NCI-H524 treated with DMSO at 0.1 percent for 48 hours (cell line): Measurements from ENCODE around the gene FAM13A.
"Not testable (repeated sequence)": the region's sequence is repeated elsewhere in the genome, so short reads cannot be mapped to it uniquely, and the experiment has no call there.

Experiments
- DNase-seq: peaks from one replicate; lab custom pipeline; 2025; lab: John Stamatoyannopoulos, UW

The FAM13A gene

GRCh38 chr4:88999392-88999930 is 57.5 kb downstream of the FAM13A start:
- DNase-seq = peak; percentile 29

DNA sequence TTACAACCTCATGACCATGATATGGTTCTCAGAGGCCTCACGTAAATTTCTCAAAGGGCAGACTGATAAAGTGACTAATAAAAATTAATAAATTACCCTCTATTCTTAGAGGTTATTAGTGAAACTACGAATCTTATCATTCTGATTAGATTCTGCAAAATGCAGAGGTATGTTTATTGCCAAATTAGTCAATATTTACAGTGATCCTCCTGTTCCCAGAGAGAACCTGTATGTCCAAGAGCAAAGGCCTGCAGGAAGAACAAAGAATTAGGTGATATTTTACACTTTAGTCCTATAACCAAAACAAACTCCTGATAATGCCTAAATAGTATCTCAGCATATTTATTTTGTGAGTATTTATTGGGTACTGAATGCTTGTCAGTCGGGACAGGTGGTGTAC is 58.1 kb downstream of the FAM13A start:
- DNase-seq = no peak

GRCh38 chr4:88998001-88998400 is 59.0 kb downstream of the FAM13A start:
- no peak for DNase-seq

DNA sequence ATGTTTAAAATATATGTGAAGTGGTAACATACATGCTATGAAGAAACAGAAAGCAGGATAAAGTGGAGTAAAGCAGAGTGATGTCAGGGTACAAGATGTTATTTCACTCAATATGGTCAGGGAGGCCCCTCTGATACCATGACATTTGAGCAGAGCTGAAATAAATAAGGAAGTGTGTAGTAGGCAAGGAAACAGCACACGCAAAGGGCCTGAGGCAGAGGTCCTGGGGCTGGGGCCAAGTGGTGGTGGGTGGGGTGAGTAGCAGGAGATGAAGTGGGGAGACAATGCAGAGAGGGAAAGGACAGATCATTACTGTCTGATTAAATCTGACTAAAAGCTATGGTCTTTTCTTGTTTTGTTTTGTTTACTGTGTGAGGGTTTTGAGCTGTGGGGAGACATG is 61.1 kb downstream of the FAM13A start:
- no peak for DNase-seq

DNA sequence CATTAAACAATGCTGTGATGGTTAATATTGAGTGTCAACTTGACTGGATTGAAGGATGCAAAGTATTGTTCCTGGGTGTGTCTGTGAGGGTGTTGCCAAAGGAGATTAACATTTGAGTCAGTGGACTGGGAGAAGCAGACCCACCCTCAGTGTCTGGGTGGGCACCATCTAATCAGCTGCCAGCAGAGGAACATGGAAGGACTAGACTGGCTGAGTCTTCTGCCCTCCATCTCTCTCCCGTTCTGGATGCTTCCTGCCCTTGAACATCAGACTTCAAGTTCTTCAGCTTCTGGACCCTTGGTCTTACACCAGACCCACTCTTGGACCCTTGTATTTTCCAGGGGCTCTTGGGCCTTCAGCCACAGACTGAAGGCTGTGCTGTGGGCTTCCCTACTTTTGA is 61.7 kb downstream of the FAM13A start:
- not testable (repeated sequence) for DNase-seq

- DNase-seq = no peak
Measured at GRCh38 chr4:88993246-88993645, 63.7 kb downstream of the FAM13A start.

DNA sequence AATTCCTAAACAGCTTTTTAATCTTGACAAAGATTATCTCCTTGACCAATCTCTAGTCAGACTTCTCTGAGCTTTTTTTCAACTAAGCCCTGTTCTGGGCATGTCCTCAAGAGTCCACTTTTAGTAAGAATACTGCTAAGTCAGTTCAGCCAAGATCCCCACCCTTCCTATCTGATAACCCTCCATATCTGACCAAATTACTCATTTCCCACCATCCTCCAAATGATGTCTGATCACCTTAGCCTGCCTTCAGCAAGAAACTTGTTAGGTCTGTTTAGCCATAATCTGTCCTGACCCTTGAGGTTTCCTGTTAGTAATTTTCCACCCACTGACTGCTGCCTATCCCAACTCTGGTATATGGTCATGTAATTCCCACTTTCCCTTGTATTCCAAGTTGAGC is 65.2 kb downstream of the FAM13A start:
- DNase-seq = no peak

DNA sequence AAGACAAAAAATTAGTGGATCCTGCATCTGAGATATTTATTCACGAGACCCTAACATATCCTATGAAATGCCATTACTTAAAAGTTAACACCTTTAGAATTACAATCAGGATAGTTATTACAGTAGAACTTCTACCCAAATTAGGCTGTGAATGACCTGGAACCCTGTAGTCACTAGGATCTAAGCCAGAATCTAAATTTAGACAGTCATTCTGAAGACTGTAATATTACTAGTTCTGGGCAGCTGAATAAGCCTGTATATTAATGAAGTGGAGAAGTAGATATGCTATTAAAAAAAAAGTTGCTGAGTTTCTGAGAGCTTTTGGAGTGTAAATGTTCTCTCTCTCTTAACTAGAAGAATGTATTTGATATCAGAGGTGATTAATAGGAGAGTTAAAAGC is 67.0 kb downstream of the FAM13A start:
- DNase-seq = no peak

DNA sequence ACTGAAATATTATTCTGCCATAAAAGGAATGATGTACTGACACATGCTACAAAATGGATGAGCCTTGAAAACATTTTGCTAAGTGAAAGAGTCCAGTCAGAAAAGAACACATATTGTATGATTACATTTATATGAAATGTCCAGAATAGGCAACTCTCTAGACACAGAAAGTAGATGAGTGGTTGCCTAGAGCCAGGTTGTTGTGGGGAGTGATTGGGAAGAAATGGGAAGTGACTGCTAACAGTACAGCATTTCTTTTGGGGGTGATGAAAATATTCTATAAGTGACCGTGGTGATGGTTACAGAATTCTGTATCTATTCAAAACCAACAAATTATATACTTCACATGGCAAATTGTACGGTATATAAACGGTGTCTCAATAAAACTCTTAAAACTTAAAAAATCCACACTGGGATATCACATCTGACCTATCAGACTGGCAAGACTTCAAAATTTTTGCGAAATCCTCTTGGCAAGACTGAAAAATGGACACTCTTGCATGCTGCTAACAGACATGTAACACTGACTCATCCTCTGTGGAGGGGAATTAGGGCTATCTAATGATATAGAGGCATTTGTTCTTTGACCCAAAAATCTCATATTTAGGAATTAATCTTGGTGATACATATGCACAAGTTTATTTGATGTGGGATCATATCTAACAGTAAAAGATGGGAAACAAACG is 71.8 kb downstream of the FAM13A start:
- DNase-seq = no peak

DNA sequence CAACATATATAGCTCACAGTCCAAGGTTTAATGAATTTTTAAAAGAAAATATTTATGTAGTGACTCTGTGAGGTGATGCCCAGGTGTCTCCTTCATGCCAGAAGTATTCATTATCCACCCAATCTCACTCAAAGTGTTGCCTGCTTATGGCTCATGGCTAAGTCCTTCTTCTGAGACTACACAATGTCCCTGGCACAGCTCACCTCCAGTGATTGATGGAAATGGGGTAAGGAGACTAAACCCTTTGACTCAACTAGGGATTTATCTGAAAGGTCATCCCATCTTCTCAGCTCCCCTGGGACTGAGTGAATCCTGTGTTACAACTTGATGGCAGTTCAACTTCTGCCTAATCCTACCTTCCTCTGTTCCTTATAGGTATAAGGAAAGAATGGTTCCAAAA is 74.2 kb downstream of the FAM13A start:
- no peak for DNase-seq

GRCh38 chr4:88981993-88982392 is 75.0 kb downstream of the FAM13A start:
- DNase-seq = no peak

GRCh38 chr4:88981556-88981955 is 75.4 kb downstream of the FAM13A start:
- no peak for DNase-seq

DNA sequence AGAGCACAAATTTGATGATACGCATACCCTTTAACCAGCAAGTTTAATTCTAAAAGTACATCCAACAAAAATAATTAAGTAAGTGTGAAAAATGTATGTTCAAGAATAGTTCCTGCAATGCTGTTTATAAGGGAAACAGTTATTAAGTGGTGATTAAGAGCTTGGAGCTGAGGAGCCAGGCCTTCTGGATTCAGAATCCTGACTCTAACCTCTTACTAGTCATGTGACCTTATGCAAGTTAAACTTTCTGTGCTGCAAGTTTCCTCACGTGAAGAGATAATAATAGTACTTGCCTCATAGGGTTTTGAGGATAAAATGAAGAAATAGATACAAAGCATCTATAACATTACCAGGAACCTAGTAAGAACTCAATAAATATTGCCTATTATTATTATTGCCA is 77.7 kb downstream of the FAM13A start:
- DNase-seq = no peak

- DNase-seq = no peak
Measured at GRCh38 chr4:88976775-88977035, 80.3 kb downstream of the FAM13A start.

DNA sequence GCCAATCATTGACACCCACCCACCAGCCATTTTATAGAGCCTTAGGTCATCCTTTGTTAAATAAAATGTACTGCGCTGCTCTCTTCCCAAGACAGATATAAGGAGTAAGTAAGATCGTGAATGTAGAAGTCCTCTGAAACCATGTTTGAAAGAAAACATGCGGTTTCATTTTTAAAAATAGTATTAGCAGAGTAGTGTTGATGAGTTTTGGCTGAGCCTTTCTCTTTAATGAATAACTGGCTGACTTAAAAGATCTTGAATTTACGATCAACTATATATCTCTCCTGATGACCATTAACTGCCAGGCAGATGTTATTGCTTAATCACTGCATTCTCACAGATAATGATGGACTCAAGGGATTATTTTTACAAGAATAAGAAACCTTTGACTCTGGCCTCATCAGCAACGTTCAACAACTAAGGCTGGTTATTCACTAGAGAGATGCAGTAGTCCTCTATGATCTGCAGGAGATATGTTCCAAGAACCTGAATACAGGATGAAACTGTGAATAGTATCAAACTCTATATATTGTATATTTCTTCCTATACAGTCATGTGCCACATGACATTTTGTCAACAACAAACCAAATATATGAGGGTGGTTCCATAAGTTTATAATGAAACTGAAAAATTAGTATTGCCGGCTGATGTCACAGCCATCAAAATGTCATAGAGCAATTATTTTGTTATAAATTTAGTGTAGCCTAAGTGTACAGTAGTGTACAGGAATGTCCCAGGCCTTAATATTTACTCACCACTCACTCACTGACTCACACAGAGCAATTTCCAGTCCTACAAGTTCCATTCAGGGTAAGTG is 80.8 kb downstream of the FAM13A start:
- DNase-seq = no peak

GRCh38 chr4:88971536-88971935 is 85.4 kb downstream of the FAM13A start:
- DNase-seq = no peak

GRCh38 chr4:88969746-88970145 is 87.2 kb downstream of the FAM13A start:
- no peak for DNase-seq

DNA sequence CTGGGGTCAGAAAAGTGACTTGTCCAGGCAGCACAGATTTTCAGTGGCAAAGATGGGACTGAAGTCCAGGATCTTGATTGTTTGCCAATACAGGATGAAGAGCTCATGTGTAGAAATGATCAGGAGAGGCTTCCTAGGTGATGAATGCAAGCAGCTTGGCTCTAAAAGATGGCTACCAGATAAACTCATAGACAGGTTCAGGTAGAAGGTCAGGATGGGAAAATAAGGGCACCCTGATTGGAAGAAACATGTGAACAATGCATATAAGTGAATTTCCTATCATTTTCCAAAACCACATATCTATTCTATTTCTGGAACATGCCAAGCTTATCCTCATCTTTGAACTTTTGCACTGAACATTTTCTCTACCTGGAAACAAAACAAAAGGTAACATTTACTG is 87.7 kb downstream of the FAM13A start:
- DNase-seq = no peak

GRCh38 chr4:88967883-88968331 is 89.1 kb downstream of the FAM13A start:
- no peak for DNase-seq

- DNase-seq = no peak
Measured at GRCh38 chr4:88965053-88965452, 91.9 kb downstream of the FAM13A start.

DNA sequence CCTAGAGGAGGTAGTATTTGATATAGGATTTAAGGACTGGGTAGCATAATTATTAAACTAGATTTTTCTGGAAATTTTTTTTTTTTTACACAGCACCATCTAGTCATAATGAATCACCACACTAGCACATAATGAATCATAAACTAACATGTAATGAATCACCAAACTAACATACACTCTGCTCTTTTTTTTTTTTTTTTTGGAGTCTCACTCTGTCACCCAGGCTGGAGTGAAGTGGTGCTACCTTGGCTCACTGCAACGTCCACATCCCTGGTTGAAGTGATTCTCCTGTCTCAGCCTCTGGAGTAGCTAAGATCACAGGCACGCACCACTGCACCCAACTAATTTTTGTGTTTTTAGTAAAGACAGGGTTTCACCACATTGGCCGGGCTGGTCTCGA is 92.5 kb downstream of the FAM13A start:
- no peak for DNase-seq

GRCh38 chr4:88963817-88964216 is 93.2 kb downstream of the FAM13A start:
- no peak for DNase-seq

DNA sequence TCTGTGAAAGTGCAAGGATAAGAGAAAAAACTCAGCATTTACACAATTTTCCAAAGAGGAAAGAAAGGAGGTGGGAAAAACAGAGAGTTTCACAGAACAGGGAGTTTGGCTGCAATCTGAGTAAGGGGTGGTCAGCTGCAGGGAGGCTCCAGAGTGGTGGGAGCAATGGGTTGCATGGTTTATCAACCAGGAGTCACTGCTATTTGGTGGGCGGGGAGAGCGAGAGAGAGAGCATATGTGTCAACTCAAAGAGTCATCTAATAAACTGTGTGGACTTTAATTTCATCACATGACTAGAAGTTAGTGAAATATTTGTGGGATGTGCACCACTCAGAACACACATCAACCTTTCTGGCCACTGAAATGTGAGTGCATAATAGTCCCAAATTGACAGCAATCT is 94.6 kb downstream of the FAM13A start:
- no peak for DNase-seq

DNA sequence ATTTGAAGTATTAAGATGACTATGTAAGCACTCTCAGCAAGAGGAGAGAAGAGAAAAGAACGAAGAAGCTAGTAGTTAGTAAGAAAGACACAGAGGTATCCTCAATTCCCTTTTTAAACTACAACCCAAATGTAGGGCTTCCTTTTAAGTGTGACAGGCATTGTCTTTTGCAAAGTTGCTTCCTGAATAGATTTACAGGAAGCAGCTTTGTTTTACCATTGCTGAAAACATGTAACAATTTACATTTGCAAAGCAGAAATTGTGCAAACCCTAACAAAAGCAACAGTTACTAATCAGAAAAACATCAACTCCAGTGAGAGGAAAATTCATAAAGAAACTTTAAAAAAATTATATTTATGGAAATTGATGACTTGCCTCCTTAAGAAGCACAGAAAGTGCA is 96.4 kb downstream of the FAM13A start:
- DNase-seq = no peak
